Panc1 (cell line): ENCODE measurements around the gene B2M.

ENCODE experiments used
- POLR2AphosphoS5 ChIP-seq: IDR thresholded peaks from 2 replicates; pipeline ENCODE4 v1.6.1; 2012; ENCODE audit warnings: mild to moderate bottlenecking, low read depth, low read length, moderate library complexity
- TF ChIP-seq, protein P1 (sequence below): fragments of 450-650 bp; IDR thresholded peaks from 2 replicates; pipeline ENCODE4 v1.5.1; 2017; ENCODE audit warnings: mild to moderate bottlenecking

DNA sequence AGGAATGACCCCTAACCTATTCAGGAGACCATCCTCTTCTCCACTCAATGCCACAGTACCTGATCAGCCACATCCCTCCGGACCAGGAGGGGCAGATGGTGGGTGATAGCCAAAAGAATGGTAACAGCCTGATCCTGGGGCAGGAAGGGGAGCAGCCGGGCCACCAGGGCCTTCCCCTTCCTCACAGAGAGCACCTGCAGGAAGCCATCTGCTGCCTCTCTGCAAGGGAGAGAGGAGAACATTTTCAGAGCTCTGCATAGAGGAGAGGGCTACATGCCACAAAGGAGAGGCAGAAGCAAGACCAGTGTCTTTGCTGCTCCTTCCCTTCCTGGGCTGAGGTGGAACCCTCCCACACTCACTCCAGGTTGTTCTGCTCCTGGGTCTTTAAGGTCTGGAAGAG is 42.4 kb upstream of the B2M start:
- TF ChIP-seq, protein P1, sequence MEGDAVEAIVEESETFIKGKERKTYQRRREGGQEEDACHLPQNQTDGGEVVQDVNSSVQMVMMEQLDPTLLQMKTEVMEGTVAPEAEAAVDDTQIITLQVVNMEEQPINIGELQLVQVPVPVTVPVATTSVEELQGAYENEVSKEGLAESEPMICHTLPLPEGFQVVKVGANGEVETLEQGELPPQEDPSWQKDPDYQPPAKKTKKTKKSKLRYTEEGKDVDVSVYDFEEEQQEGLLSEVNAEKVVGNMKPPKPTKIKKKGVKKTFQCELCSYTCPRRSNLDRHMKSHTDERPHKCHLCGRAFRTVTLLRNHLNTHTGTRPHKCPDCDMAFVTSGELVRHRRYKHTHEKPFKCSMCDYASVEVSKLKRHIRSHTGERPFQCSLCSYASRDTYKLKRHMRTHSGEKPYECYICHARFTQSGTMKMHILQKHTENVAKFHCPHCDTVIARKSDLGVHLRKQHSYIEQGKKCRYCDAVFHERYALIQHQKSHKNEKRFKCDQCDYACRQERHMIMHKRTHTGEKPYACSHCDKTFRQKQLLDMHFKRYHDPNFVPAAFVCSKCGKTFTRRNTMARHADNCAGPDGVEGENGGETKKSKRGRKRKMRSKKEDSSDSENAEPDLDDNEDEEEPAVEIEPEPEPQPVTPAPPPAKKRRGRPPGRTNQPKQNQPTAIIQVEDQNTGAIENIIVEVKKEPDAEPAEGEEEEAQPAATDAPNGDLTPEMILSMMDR, result no peak
- no peak for TF ChIP-seq POLR2AphosphoS5
